Neural crest cell (in vitro differentiated cells): ENCODE measurements around the gene DBF4B. TPM values are rescaled to one million over a fixed set of nuclear protein-coding genes. Genes with fewer than 3 reads are reported as not detected.

Experiments
- DNase-seq: peaks from one replicate; pipeline ENCODE4 v3.0.0; 2021; ENCODE audit warnings: low read depth, mixed read lengths, low spot score
- H3K27ac Mint-ChIP-seq: one replicate; pipeline ENCODE4 v1.8.0; 2021; ENCODE audit warnings: mild to moderate bottlenecking, mixed read lengths; ENCODE audit not compliant: unreplicated experiment
- H3K27me3 Mint-ChIP-seq: 2 replicates; pipeline ENCODE4 v1.8.0; 2021; ENCODE audit warnings: low read depth, mild to moderate bottlenecking, mixed read lengths
- H3K36me3 Mint-ChIP-seq: 2 replicates; pipeline ENCODE4 v1.8.0; 2021; ENCODE audit warnings: low read depth, mild to moderate bottlenecking, mixed read lengths
- H3K4me1 Mint-ChIP-seq: 2 replicates; pipeline ENCODE4 v1.8.0; 2021; ENCODE audit warnings: mixed read lengths
- H3K4me3 Mint-ChIP-seq: one replicate; pipeline ENCODE4 v1.8.0; 2021; ENCODE audit warnings: mild to moderate bottlenecking, mixed read lengths
- H3K9me3 Mint-ChIP-seq: 2 replicates; pipeline ENCODE4 v1.8.0; 2021; ENCODE audit warnings: mixed read lengths
- total RNA-seq: library from RNA; stranded (reverse); gene quantifications from 2 replicates; pipeline ENCODE4 v1.2.1, GENCODE V29; 2021
- TF ChIP-seq, protein P1 (sequence below): fragments of 200-600 bp; sonication (generic); conservative IDR thresholded peaks from 2 replicates; pipeline ENCODE4 v1.5.0; 2021; ENCODE audit warnings: antibody characterized with exemption, mild to moderate bottlenecking

DBF4B gene
- total RNA-seq, 1 donor from 2014 or later: 51.1 TPM

DNA sequence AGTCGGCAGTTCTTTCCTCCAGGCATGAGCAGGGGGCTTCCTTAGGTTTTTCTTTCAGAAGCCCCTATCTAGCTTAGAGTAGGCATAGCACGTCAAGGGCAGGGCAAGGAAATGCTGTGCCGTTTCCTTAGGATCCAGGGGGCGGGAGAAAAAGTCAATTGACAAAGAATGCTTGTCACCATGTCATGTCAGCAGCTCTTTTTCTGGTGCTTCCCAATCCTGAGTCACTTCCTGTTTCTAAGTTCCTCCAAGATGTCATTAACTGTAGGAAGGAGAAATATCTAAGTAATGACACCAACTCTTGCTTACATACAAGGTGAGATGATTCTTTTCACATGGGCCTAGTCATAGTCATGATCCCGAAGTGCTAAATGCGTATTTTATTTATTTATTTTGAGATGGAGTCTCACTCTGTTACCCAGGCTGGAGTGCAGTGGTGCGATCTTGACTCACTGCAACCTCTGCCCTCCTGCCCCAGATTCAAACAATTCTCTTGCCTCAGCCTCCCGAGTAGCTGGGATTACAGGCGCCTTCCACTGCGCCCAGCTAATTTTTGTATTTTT is 86.5 kb downstream of the DBF4B start:
- H3K27me3 Mint-ChIP-seq: no peaks in the 10 kb centered on the region
- DNase-seq: no peak
- H3K4me1 Mint-ChIP-seq: peaks cover 36% of the 10 kb centered on the region
- no peaks in the 10 kb centered on the region for H3K9me3 Mint-ChIP-seq
- TF ChIP-seq, protein P1, sequence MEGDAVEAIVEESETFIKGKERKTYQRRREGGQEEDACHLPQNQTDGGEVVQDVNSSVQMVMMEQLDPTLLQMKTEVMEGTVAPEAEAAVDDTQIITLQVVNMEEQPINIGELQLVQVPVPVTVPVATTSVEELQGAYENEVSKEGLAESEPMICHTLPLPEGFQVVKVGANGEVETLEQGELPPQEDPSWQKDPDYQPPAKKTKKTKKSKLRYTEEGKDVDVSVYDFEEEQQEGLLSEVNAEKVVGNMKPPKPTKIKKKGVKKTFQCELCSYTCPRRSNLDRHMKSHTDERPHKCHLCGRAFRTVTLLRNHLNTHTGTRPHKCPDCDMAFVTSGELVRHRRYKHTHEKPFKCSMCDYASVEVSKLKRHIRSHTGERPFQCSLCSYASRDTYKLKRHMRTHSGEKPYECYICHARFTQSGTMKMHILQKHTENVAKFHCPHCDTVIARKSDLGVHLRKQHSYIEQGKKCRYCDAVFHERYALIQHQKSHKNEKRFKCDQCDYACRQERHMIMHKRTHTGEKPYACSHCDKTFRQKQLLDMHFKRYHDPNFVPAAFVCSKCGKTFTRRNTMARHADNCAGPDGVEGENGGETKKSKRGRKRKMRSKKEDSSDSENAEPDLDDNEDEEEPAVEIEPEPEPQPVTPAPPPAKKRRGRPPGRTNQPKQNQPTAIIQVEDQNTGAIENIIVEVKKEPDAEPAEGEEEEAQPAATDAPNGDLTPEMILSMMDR: no peak
- H3K4me3 Mint-ChIP-seq: peak overlapping the region; percentile 25
- H3K36me3 Mint-ChIP-seq: peaks cover 3% of the 10 kb centered on the region
- H3K27ac Mint-ChIP-seq: peak overlapping the region; percentile 92

DNA sequence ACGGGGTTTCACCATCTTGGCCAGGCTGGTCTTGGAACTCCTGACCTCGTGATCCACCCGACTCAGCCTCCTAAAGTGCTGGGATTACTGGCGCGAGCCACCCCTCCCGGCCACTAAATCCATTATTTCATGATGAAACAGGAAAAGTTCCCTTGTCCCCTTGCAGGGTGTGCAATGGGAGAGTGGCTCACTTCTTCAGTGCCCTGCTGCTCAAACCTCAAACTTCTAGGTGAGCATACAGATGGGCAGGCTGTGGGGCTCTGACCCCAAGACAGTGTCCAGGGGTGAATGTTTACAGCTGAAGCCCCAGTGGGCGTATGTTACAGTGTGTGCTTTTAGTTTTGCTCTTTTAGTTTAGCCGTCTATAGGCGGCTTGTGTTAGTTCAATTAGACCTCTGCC is 87.0 kb downstream of the DBF4B start:
- peak overlapping the region; percentile 92 for H3K27ac Mint-ChIP-seq
- H3K4me1 Mint-ChIP-seq: peaks cover 36% of the 10 kb centered on the region
- no peaks in the 10 kb centered on the region for H3K9me3 Mint-ChIP-seq
- H3K36me3 Mint-ChIP-seq: peaks cover 3% of the 10 kb centered on the region
- H3K27me3 Mint-ChIP-seq: no peaks in the 10 kb centered on the region
- DNase-seq: no peak
- peak overlapping the region; percentile 25 for H3K4me3 Mint-ChIP-seq
- TF ChIP-seq, protein P1: no peak

DNA sequence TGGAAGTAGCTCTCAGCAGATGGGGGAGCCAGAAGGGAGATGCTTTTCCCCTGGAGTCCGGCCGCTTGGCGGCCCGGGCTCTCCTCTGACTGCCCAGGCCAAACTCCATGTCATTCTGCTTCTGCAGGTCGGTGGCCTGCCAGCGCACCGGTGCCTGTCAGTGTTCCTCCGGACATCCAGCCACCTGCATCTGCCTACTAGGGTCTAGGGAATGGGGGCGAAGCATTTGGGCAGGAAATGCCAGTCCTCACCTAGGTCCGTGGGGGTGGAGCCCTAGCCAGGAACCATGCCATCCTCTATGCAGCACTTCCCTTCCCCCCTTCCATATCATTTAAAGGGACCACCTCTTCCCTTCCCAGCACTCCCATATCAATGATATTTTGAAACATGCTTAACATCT is 87.5 kb downstream of the DBF4B start:
- H3K9me3 Mint-ChIP-seq: no peaks in the 10 kb centered on the region
- TF ChIP-seq, protein P1: no peak
- peaks cover 3% of the 10 kb centered on the region for H3K36me3 Mint-ChIP-seq
- DNase-seq: no peak
- no peak overlapping the region for H3K4me3 Mint-ChIP-seq
- H3K27ac Mint-ChIP-seq: peak overlapping the region; percentile 92
- no peaks in the 10 kb centered on the region for H3K27me3 Mint-ChIP-seq
- peaks cover 36% of the 10 kb centered on the region for H3K4me1 Mint-ChIP-seq

GRCh38 chr17:44796731-44797130 is 88.3 kb downstream of the DBF4B start:
- Mint-ChIP-seq H3K4me3 (no peak overlapping the region), H3K27me3 (no peaks in the 10 kb centered on the region), H3K4me1 (peaks cover 36% of the 10 kb centered on the region), H3K9me3 (no peaks in the 10 kb centered on the region), H3K36me3 (peaks cover 5% of the 10 kb centered on the region), H3K27ac (no peak overlapping the region)
- DNase-seq: no peak
- TF ChIP-seq, protein P1: no peak

DNA sequence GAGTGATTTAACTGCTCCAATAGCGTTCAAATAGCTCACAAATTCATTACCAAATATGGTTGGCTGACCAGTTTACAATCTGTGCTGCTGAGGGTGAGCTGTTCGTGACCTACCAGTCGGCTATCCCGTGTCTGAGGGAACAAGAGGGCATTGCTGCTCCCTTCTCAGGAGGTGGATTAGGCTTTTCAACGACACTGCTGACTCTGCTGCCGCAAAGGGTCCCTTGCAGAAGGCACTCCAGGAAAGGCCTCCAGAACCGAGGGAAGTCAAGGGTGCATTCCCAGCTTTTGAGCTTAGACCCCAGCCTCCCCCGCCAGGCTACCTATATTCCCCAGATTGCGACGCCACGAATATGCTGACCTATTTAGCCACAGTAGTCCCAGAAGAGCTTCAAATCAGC is 89.3 kb downstream of the DBF4B start:
- Mint-ChIP-seq H3K27me3 (no peaks in the 10 kb centered on the region), H3K27ac (no peak overlapping the region), H3K4me3 (no peak overlapping the region), H3K9me3 (no peaks in the 10 kb centered on the region), H3K36me3 (peaks cover 7% of the 10 kb centered on the region), H3K4me1 (peaks cover 36% of the 10 kb centered on the region)
- TF ChIP-seq, protein P1: no peak
- no peak for DNase-seq
